ENCODE measurements around the gene GALNT1. TPM values are rescaled to one million over a fixed set of nuclear protein-coding genes. Genes with fewer than 3 reads are reported as not detected.

The GALNT1 gene
- total RNA-seq, 1 donor from 2014 or later: 65.3 TPM

DNA sequence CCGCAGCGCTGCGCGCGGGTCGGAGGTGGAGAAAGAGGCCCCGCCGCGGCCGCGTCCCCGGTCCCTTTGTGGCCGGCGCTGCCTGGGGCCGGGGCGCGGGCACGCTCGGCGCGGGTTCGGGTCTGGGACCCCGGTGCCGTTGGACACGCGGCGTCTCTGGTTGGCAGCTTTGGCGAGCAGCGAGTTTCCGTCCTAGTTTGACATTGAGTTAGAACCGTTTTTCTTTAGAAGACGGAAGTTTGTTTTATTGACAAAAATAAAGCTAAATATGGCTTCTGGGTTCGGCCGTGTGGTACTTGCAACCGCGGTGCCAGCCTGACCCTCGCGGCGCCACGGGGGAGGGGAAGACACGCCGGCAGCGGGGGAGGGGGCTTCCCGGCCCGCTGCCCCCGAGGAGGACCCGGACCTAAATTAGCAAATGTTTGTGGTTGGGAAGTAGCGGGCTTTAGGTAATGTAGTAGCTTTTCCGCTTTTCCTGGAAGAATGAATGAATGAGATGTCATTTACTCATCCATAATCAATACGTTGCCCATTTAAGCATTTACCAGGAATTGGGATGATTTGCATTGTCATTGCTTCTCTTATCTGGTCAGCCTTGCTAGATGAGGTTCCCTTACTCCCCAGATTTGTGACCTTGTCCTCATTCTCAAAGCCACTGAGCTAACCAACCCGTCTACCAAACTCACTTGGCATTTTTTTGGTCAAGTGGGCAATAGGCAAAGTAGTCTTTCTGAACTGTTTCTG lies 530 bp downstream of the GALNT1 start:
- TF ChIP-seq, protein P1, sequence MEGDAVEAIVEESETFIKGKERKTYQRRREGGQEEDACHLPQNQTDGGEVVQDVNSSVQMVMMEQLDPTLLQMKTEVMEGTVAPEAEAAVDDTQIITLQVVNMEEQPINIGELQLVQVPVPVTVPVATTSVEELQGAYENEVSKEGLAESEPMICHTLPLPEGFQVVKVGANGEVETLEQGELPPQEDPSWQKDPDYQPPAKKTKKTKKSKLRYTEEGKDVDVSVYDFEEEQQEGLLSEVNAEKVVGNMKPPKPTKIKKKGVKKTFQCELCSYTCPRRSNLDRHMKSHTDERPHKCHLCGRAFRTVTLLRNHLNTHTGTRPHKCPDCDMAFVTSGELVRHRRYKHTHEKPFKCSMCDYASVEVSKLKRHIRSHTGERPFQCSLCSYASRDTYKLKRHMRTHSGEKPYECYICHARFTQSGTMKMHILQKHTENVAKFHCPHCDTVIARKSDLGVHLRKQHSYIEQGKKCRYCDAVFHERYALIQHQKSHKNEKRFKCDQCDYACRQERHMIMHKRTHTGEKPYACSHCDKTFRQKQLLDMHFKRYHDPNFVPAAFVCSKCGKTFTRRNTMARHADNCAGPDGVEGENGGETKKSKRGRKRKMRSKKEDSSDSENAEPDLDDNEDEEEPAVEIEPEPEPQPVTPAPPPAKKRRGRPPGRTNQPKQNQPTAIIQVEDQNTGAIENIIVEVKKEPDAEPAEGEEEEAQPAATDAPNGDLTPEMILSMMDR (IDR thresholded peaks at IDR 0.05; ENCODE audit: partially characterized antibody, unreplicated experiment): no peak
- H3K4me1 Mint-ChIP-seq (ENCODE audit: low read depth, unreplicated experiment): peaks cover 15% of the 10 kb centered on the region
- peaks cover 8% of the 10 kb centered on the region for H3K27me3 Mint-ChIP-seq (ENCODE audit: unreplicated experiment)
- H3K9me3 Mint-ChIP-seq (ENCODE audit: unreplicated experiment): peaks cover 10% of the 10 kb centered on the region
- H3K36me3 Mint-ChIP-seq (ENCODE audit: unreplicated experiment): peaks cover 23% of the 10 kb centered on the region
- peak overlapping the region; percentile 93 for H3K4me3 Mint-ChIP-seq (ENCODE audit: unreplicated experiment)
- DNase-seq: peak; percentile 51
- peak overlapping the region; percentile 88 for H3K27ac Mint-ChIP-seq (ENCODE audit: unreplicated experiment)

DNA sequence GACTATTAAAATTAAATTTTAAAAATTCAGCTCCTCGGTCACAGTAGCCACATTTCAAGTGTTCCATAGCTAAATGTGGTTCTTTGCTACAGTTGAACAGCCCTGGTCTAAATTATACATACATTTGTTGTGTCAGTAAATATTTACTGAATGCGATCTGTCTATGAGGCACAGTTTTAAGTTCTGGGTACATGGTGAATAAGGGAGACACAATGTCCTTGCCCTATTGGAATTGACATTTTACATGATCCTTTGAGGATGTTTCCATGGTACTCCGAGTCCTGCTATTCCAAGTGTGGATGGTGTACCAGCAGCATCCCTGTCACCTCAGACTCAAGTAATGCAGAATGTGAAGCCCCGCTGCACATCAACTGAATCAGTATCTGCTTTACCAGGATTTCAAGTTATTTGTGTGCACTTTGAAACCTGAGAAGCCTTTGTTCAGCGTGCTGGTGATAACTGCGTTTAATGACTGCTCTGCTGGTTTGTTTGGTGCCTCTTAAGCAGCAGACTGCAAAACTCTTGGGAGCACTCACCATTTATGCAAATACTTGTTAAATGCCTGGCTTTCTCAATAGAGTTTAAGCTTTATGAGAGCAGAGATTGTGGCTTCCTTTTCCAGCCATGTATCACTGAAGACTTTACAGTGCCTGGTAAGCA lies 1.5 kb downstream of the GALNT1 start:
- Mint-ChIP-seq H3K36me3 (ENCODE audit: unreplicated experiment) (peaks cover 25% of the 10 kb centered on the region), H3K9me3 (ENCODE audit: unreplicated experiment) (peaks cover 10% of the 10 kb centered on the region), H3K27ac (ENCODE audit: unreplicated experiment) (peak overlapping the region; percentile 84), H3K4me1 (ENCODE audit: low read depth, unreplicated experiment) (peaks cover 15% of the 10 kb centered on the region), H3K27me3 (ENCODE audit: unreplicated experiment) (peaks cover 7% of the 10 kb centered on the region), H3K4me3 (ENCODE audit: unreplicated experiment) (peak overlapping the region; percentile 93)
- TF ChIP-seq, protein P1 (IDR thresholded peaks at IDR 0.05; ENCODE audit: partially characterized antibody, unreplicated experiment): no peak
- DNase-seq: peak; percentile 12

DNA sequence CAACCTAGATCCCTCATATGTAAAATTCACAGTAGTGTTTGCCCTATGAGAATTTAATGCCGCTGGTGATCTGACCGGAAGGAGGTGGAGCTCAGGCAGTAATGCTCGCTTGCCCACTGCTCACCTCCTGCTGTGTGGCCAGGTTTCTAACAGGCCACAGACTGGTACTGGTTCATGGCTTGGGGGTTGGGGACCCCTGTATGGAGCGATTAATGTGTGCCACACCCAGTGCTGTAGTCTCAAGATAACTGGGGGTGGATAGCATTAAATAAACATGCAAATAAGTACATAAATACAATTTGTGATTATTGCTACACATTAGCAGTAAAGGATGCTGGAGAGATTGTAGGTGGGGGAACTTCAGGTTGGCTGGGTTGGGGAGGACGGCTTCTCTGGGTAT lies 3.2 kb downstream of the GALNT1 start:
- no peak overlapping the region for H3K4me3 Mint-ChIP-seq (ENCODE audit: unreplicated experiment)
- TF ChIP-seq, protein P1 (IDR thresholded peaks at IDR 0.05; ENCODE audit: partially characterized antibody, unreplicated experiment): no peak
- peaks cover 10% of the 10 kb centered on the region for H3K9me3 Mint-ChIP-seq (ENCODE audit: unreplicated experiment)
- DNase-seq: no peak
- H3K27ac Mint-ChIP-seq (ENCODE audit: unreplicated experiment): no peak overlapping the region
- peaks cover 7% of the 10 kb centered on the region for H3K27me3 Mint-ChIP-seq (ENCODE audit: unreplicated experiment)
- peaks cover 33% of the 10 kb centered on the region for H3K36me3 Mint-ChIP-seq (ENCODE audit: unreplicated experiment)
- peaks cover 15% of the 10 kb centered on the region for H3K4me1 Mint-ChIP-seq (ENCODE audit: low read depth, unreplicated experiment)

DNA sequence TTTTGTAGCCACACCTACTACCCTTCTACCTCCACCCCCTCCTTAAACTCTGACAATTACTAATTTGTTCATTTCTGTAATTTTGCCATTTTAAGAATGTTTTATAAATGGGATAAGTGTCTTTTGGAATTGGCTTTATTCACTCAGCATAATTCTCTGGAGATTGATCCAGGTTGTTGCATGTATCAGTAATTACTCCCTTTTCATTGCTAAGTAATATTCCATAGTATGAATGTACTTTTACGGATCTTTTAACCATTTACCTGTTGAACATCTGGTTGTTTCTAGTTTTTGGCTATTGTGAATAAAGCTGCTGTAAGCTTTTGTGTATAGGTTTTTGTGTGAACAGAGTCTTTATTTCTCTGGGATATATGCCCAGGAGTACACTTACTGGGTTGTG lies 4.1 kb downstream of the GALNT1 start:
- peaks cover 7% of the 10 kb centered on the region for H3K27me3 Mint-ChIP-seq (ENCODE audit: unreplicated experiment)
- TF ChIP-seq, protein P1 (IDR thresholded peaks at IDR 0.05; ENCODE audit: partially characterized antibody, unreplicated experiment): no peak
- no peak for DNase-seq
- H3K4me3 Mint-ChIP-seq (ENCODE audit: unreplicated experiment): no peak overlapping the region
- peaks cover 10% of the 10 kb centered on the region for H3K9me3 Mint-ChIP-seq (ENCODE audit: unreplicated experiment)
- no peak overlapping the region for H3K27ac Mint-ChIP-seq (ENCODE audit: unreplicated experiment)
- peaks cover 33% of the 10 kb centered on the region for H3K36me3 Mint-ChIP-seq (ENCODE audit: unreplicated experiment)
- H3K4me1 Mint-ChIP-seq (ENCODE audit: low read depth, unreplicated experiment): peaks cover 15% of the 10 kb centered on the region

DNA sequence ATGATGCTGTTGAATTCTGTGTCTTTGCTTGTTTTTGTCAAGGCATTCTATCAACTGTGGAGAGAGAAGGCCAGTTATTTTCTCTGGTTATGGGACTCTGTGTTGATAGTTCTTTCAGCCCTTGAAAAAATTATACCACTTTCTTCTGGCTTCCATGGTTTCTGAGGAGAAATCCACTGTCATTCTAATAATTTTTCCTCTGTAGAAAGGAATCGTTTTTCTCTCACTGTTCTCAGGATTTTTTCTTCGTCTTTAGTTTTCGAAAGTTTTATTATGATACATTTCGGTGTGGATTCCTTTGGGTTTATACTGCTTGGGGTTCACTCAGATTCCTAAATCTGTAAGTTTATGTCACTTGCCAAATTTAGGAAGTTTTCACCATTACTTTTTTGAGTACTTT lies 6.6 kb downstream of the GALNT1 start:
- Mint-ChIP-seq H3K9me3 (ENCODE audit: unreplicated experiment) (peaks cover 5% of the 10 kb centered on the region), H3K27ac (ENCODE audit: unreplicated experiment) (no peak overlapping the region), H3K4me1 (ENCODE audit: low read depth, unreplicated experiment) (peaks cover 9% of the 10 kb centered on the region), H3K4me3 (ENCODE audit: unreplicated experiment) (no peak overlapping the region), H3K27me3 (ENCODE audit: unreplicated experiment) (peaks cover 3% of the 10 kb centered on the region), H3K36me3 (ENCODE audit: unreplicated experiment) (peaks cover 33% of the 10 kb centered on the region)
- TF ChIP-seq, protein P1 (IDR thresholded peaks at IDR 0.05; ENCODE audit: partially characterized antibody, unreplicated experiment): no peak
- no peak for DNase-seq

All from glutamatergic neuron (in vitro differentiated cells).